ENCODE measurements around the gene GARNL3.

- TF ChIP-seq POLR2A (IDR thresholded peaks at IDR 0.05) = no peak
- TF ChIP-seq, protein P1, sequence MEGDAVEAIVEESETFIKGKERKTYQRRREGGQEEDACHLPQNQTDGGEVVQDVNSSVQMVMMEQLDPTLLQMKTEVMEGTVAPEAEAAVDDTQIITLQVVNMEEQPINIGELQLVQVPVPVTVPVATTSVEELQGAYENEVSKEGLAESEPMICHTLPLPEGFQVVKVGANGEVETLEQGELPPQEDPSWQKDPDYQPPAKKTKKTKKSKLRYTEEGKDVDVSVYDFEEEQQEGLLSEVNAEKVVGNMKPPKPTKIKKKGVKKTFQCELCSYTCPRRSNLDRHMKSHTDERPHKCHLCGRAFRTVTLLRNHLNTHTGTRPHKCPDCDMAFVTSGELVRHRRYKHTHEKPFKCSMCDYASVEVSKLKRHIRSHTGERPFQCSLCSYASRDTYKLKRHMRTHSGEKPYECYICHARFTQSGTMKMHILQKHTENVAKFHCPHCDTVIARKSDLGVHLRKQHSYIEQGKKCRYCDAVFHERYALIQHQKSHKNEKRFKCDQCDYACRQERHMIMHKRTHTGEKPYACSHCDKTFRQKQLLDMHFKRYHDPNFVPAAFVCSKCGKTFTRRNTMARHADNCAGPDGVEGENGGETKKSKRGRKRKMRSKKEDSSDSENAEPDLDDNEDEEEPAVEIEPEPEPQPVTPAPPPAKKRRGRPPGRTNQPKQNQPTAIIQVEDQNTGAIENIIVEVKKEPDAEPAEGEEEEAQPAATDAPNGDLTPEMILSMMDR (IDR thresholded peaks at IDR 0.05) = no peak
These were observed 102.0 kb downstream of the GARNL3 start for GRCh38 chr9:127366594-127366993.
